AG09309 (cell line): Measurements from ENCODE around the gene ADAMTS5.

Experiments used
- DNase-seq: peaks from one replicate; pipeline ENCODE4 v3.0.0-alpha.2; 2010; ENCODE audit warnings: low read depth
- H3K4me3 ChIP-seq: 2 replicates; pipeline ENCODE4 v1.5.1; 2011; ENCODE audit warnings: mild to moderate bottlenecking, low read depth, low read length, moderate library complexity; ENCODE audit not compliant: control insufficient read depth
- CTCF ChIP-seq: IDR thresholded peaks from 2 replicates; pipeline ENCODE4 v1.5.1; 2011; ENCODE audit warnings: mild to moderate bottlenecking, low read depth, low read length, inconsistent platforms; ENCODE audit not compliant: insufficient read depth, control insufficient read depth; ENCODE audit errors: missing control alignments

Gene ADAMTS5

GRCh38 chr21:26972192-26972591, 5.3 kb upstream of the ADAMTS5 start:
- TF ChIP-seq CTCF, result no peak

GRCh38 chr21:26969971-26970725, 3.3 kb upstream of the ADAMTS5 start:
- no peak for TF ChIP-seq CTCF
- DNase-seq, result no peak

More at GRCh38 chr21:26972192-26972591, 5.3 kb upstream of the ADAMTS5 start:
- DNase-seq, result no peak
- H3K4me3 ChIP-seq, result no peak overlapping the region

GRCh38 chr21:26966649-26967061, 233 bp downstream of the ADAMTS5 start:
- TF ChIP-seq CTCF, result no peak
- peak overlapping the region; percentile 64 for H3K4me3 ChIP-seq

More at GRCh38 chr21:26969971-26970725, 3.3 kb upstream of the ADAMTS5 start:
- H3K4me3 ChIP-seq, result no peak overlapping the region

GRCh38 chr21:26965907-26966581, 844 bp downstream of the ADAMTS5 start:
- no peak for DNase-seq
- no peak for TF ChIP-seq CTCF
- H3K4me3 ChIP-seq, result peak overlapping the region; percentile 64

More at GRCh38 chr21:26966649-26967061, 233 bp downstream of the ADAMTS5 start:
- no peak for DNase-seq

- DNase-seq, result no peak
- peak; percentile 47 for TF ChIP-seq CTCF
- peak overlapping the region; percentile 64 for H3K4me3 ChIP-seq
Observed at GRCh38 chr21:26965040-26965906, 1.6 kb downstream of the ADAMTS5 start.

- TF ChIP-seq CTCF, result no peak
- H3K4me3 ChIP-seq, result peak overlapping the region; percentile 4; the same call in 1 of the 2 replicates
- no peak for DNase-seq
Observed at GRCh38 chr21:26964170-26964778, 2.6 kb downstream of the ADAMTS5 start.
